Uterus (tissue), 4 donors: Measurements from ENCODE around the gene KLHDC3. TPM values are rescaled to one million over a fixed set of nuclear protein-coding genes. Genes with fewer than 3 reads are reported as not detected.

Experiments
- DNase-seq, 2 donors: peaks; one replicate each; pipeline ENCODE4 v3.0.0-alpha.2; 2019 to 2020
- H3K27ac ChIP-seq, 2 donors: fragments of 200-600 bp; sonication (generic); 1 replicate in 1 of 2; 2 replicates in 1 of 2; pipeline ENCODE4 v1.5.1; 2016 to 2018
- H3K27me3 ChIP-seq, 2 donors: fragments of 200-600 bp; sonication (generic); one replicate each; pipeline ENCODE4 v1.5.1; 2018 to 2019; ENCODE audit warnings: control low read depth in 1 of 2
- H3K36me3 ChIP-seq, 2 donors: fragments of 200-600 bp; sonication (generic); one replicate each; pipeline ENCODE4 v1.5.1; 2019; ENCODE audit warnings: control low read depth in 1 of 2
- H3K4me1 ChIP-seq, 2 donors: fragments of 200-600 bp; sonication (generic); one replicate each; pipeline ENCODE4 v1.5.1; 2018 to 2019; ENCODE audit warnings: control low read depth in 1 of 2
- H3K4me3 ChIP-seq, 2 donors: fragments of 200-600 bp; sonication (generic); 1 replicate in 1 of 2; 2 replicates in 1 of 2; pipeline ENCODE4 v1.5.1; 2018 to 2019; ENCODE audit warnings: mild to moderate bottlenecking in 1 of 2
- H3K9me3 ChIP-seq, 2 donors: fragments of 200-600 bp; sonication (generic); one replicate each; pipeline ENCODE4 v1.5.1; 2019; ENCODE audit warnings: control low read depth in 1 of 2
- CTCF ChIP-seq, 4 experiments: fragments of 200-600 bp in 2 of 4; fragments of 450-650 bp in 2 of 4; sonication (generic) in 2 of 4; IDR thresholded peaks; one replicate each; pipeline ENCODE4 v1.5.1; 2016 to 2019; ENCODE audit warnings: antibody characterized with exemption in 4 of 4, mild to moderate bottlenecking in 2 of 4, moderate library complexity in 1 of 4
- POLR2A ChIP-seq, 2 donors: fragments of 450-650 bp; IDR thresholded peaks; one replicate each; pipeline ENCODE4 v1.6.1; 2016; ENCODE audit warnings: antibody characterized with exemption in 2 of 2, mild to moderate bottlenecking in 1 of 2, moderate library complexity in 1 of 2
- intact Hi-C: fragments of 100-400 bp; cut with DNase I; formaldehyde crosslinking; loops from one replicate; pipeline ENCODE4 v1.15.1; 2023; ENCODE audit warnings: low total_unique reads
- total RNA-seq, 4 donors: library from RNA; depleted of rRNA in 3 of 4; stranded (reverse); fragments of >200 nt in 3 of 4; gene quantifications; one replicate each; pipeline versions ENCODE4 v1.1.0 to v1.2.4, GENCODE V29; 2014 to 2023
- donor health status: DM: yes; HTN: yes; CAD: no.

The KLHDC3 gene
- total RNA-seq, 4 donors from 2014 or later: 19.7 to 152 (median 56.8) TPM

- TF ChIP-seq POLR2A (IDR thresholded peaks at IDR 0.05) (no peak), CTCF (IDR thresholded peaks at IDR 0.05) (no peak)
- no peaks in the 10 kb centered on the region for H3K4me1 ChIP-seq
- H3K4me3 ChIP-seq: no peak overlapping the region
- H3K36me3 ChIP-seq: no peaks in the 10 kb centered on the region
- no peaks in the 10 kb centered on the region for H3K9me3 ChIP-seq
- H3K27me3 ChIP-seq: no peaks in the 10 kb centered on the region
- H3K27ac ChIP-seq: no peak overlapping the region
- intact Hi-C loops: no loop called here
- no peak for DNase-seq
These were observed 8.2 kb upstream of the KLHDC3 start for GRCh38 chr6:43005844-43006243.

GRCh38 chr6:43006251-43006650, 7.8 kb upstream of the KLHDC3 start:
- H3K9me3 ChIP-seq: no peaks in the 10 kb centered on the region
- intact Hi-C loops: no loop called here
- no peaks in the 10 kb centered on the region for H3K4me1 ChIP-seq
- H3K27me3 ChIP-seq: no peaks in the 10 kb centered on the region
- DNase-seq: no peak
- H3K4me3 ChIP-seq: no peak overlapping the region
- TF ChIP-seq POLR2A (IDR thresholded peaks at IDR 0.05): no peak
- TF ChIP-seq CTCF (IDR thresholded peaks at IDR 0.05): no peak
- H3K36me3 ChIP-seq: no peaks in the 10 kb centered on the region
- H3K27ac ChIP-seq: no peak overlapping the region

GRCh38 chr6:43007126-43007525, 6.9 kb upstream of the KLHDC3 start:
- Histone ChIP-seq H3K4me3 (no peak overlapping the region), H3K27me3 (no peaks in the 10 kb centered on the region), H3K4me1 (no peaks in the 10 kb centered on the region), H3K36me3 (no peaks in the 10 kb centered on the region), H3K27ac (no peak overlapping the region), H3K9me3 (no peaks in the 10 kb centered on the region)
- intact Hi-C loops: no loop called here
- TF ChIP-seq CTCF (IDR thresholded peaks at IDR 0.05) (no peak), POLR2A (IDR thresholded peaks at IDR 0.05) (no peak)
- no peak for DNase-seq

GRCh38 chr6:43009124-43009523, 4.9 kb upstream of the KLHDC3 start:
- no peaks in the 10 kb centered on the region for H3K36me3 ChIP-seq
- intact Hi-C loops: no loop called here

GRCh38 chr6:43011207-43011606, 2.8 kb upstream of the KLHDC3 start:
- Histone ChIP-seq H3K27ac (no peak overlapping the region), H3K9me3 (no peaks in the 10 kb centered on the region), H3K36me3 (no peaks in the 10 kb centered on the region), H3K4me3 (no peak overlapping the region), H3K4me1 (peaks cover 0 to 8% of the 10 kb centered on the region in 2 donors), H3K27me3 (no peaks in the 10 kb centered on the region)
- TF ChIP-seq CTCF (IDR thresholded peaks at IDR 0.05) (no peak), POLR2A (IDR thresholded peaks at IDR 0.05) (no peak)
- intact Hi-C loops: no loop called here
- DNase-seq: no peak

More at GRCh38 chr6:43009124-43009523, 4.9 kb upstream of the KLHDC3 start:
- Histone ChIP-seq H3K27ac (no peak overlapping the region), H3K4me1 (peaks cover 0 to 8% of the 10 kb centered on the region in 2 donors), H3K27me3 (no peaks in the 10 kb centered on the region), H3K9me3 (no peaks in the 10 kb centered on the region), H3K4me3 (no peak overlapping the region)
- TF ChIP-seq POLR2A (IDR thresholded peaks at IDR 0.05) (no peak), CTCF (IDR thresholded peaks at IDR 0.05) (peak in 1 of 4 experiments; percentile 13)
- no peak for DNase-seq
